ENCODE results near the gene APRT. TPM values are rescaled to one million over a fixed set of nuclear protein-coding genes. Genes with fewer than 3 reads are reported as not detected.

Gene APRT
- total RNA-seq, 1 experiment from 2014 or later = 134 TPM

DNA sequence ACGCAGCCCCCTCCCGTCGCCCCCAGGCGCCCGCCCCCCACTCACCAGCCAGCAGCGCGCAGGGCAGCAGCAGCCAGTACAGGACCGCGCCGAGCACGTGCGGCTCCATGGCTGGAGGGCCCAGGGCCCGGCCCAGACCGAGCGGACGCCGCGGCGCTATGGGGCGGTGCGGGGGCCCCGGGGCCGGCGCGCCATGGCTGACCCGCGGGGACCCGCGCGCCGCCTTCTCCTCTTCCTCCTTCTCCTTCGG lies 26.9 kb downstream of the APRT start:
- intact Hi-C loops (cut with micrococcal nuclease; ENCODE audit: unreplicated experiment) = loop anchor here (1.0 kb wide), 1 partner anchor 47 kb away; no protein-coding TSS in a partner anchor
- ChIA-PET POLR2A (ENCODE audit: low non-redundant PET) (interaction anchor here (1.0 kb wide), 1 partner anchor 13 kb away, joined by 5 read pairs; no protein-coding TSS in a partner anchor), CTCF (interaction anchor here (0.5 to 2.5 kb wide), 5 partner anchors 12 to 193 kb away, joined by 3 to 24 read pairs (median 4); no protein-coding TSS in a partner anchor)
- TF ChIP-seq, protein P1, sequence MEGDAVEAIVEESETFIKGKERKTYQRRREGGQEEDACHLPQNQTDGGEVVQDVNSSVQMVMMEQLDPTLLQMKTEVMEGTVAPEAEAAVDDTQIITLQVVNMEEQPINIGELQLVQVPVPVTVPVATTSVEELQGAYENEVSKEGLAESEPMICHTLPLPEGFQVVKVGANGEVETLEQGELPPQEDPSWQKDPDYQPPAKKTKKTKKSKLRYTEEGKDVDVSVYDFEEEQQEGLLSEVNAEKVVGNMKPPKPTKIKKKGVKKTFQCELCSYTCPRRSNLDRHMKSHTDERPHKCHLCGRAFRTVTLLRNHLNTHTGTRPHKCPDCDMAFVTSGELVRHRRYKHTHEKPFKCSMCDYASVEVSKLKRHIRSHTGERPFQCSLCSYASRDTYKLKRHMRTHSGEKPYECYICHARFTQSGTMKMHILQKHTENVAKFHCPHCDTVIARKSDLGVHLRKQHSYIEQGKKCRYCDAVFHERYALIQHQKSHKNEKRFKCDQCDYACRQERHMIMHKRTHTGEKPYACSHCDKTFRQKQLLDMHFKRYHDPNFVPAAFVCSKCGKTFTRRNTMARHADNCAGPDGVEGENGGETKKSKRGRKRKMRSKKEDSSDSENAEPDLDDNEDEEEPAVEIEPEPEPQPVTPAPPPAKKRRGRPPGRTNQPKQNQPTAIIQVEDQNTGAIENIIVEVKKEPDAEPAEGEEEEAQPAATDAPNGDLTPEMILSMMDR (conservative IDR thresholded peaks at IDR 0.05; ENCODE audit: low read depth, low read length) = no peak
- no peak for TF ChIP-seq EZH2 (IDR thresholded peaks at IDR 0.05; ENCODE audit: borderline replicate concordance, low read depth, low read length, poor library complexity, severe bottlenecking)
- H3K9me3 ChIP-seq (ENCODE audit: low read depth, low read length, poor library complexity, severe bottlenecking) = no peaks in the 10 kb centered on the region
- no peaks in the 10 kb centered on the region for H3K36me3 ChIP-seq (ENCODE audit: insufficient read depth, low read length, poor library complexity, severe bottlenecking)
- no peaks in the 10 kb centered on the region for H3K27me3 ChIP-seq (replicated peaks; ENCODE audit: insufficient read depth, low read depth, low read length, poor library complexity)
- H3K4me3 ChIP-seq (ENCODE audit: low read depth, low read length, poor library complexity, severe bottlenecking) = peak overlapping the region; percentile 74
- BruUV-seq (replicated peaks) = no TSS peak
- H3K4me1 ChIP-seq (ENCODE audit: insufficient read depth, low read length, poor library complexity, severe bottlenecking) = peaks cover 45% of the 10 kb centered on the region
- no peak for DNase-seq (ENCODE audit: low spot score)
- H3K27ac ChIP-seq (ENCODE audit: low read depth, low read length, poor library complexity, severe bottlenecking) = peak overlapping the region; percentile 95

DNA sequence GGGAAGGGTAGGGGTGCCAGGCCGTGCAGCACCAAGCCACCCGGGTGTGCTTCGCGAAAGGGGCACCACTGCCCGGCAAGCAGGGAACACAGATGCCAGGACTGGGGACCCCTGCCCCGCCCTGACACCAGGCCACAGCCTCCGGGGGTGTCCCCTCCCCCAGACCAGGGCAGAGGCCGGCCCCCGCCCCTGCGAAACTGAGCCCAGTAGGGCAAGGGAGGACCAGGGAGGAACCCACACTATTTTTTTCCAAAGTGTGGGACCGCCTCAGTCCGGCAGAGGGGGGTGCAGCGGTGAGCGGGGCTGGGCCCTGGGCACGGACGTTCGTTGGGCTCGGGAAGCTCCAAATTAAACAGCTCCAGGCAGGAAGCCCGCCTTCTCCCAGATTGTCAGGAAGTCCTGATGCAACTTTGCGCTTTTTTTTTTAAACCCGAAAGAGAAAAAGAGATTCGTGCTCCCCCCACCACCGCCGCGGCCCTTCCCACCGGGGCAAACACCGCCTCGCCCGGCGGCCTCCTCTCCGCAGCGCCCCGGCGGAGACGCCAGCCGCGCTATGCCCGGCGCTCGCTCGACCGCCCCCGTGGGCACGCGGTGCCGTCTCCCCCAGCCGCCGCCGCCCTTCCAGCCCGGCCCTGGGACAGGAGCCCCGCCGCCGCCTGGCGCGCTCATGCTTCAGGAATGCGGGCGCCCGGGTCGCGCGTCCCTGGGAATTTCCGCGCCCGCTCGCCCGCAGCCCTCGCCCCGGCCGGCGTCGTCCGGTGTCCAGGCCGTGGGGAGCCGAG lies 27.5 kb downstream of the APRT start:
- BruUV-seq (replicated peaks) = no TSS peak
- ChIA-PET CTCF (interaction anchor here (0.5 to 2.5 kb wide), 5 partner anchors 12 to 193 kb away, joined by 3 to 24 read pairs (median 4); no protein-coding TSS in a partner anchor), POLR2A (ENCODE audit: low non-redundant PET) (interaction anchor here (0.6 to 1.0 kb wide), 2 partner anchors 13 to 61 kb away, joined by 3 to 5 read pairs; no protein-coding TSS in a partner anchor)
- Histone ChIP-seq H3K27ac (ENCODE audit: low read depth, low read length, poor library complexity, severe bottlenecking) (peak overlapping the region; percentile 95), H3K9me3 (ENCODE audit: low read depth, low read length, poor library complexity, severe bottlenecking) (no peaks in the 10 kb centered on the region), H3K27me3 (replicated peaks; ENCODE audit: insufficient read depth, low read depth, low read length, poor library complexity) (no peaks in the 10 kb centered on the region), H3K4me1 (ENCODE audit: insufficient read depth, low read length, poor library complexity, severe bottlenecking) (peaks cover 50% of the 10 kb centered on the region), H3K4me3 (ENCODE audit: low read depth, low read length, poor library complexity, severe bottlenecking) (peak overlapping the region; percentile 74), H3K36me3 (ENCODE audit: insufficient read depth, low read length, poor library complexity, severe bottlenecking) (no peaks in the 10 kb centered on the region)
- DNase-seq (ENCODE audit: low spot score) = peak; percentile 84
- TF ChIP-seq EZH2 (IDR thresholded peaks at IDR 0.05; ENCODE audit: borderline replicate concordance, low read depth, low read length, poor library complexity, severe bottlenecking) = no peak
- TF ChIP-seq, protein P1 (conservative IDR thresholded peaks at IDR 0.05; ENCODE audit: low read depth, low read length) = peak; percentile 53
- intact Hi-C loops (cut with micrococcal nuclease; ENCODE audit: unreplicated experiment) = no loop called here

DNA sequence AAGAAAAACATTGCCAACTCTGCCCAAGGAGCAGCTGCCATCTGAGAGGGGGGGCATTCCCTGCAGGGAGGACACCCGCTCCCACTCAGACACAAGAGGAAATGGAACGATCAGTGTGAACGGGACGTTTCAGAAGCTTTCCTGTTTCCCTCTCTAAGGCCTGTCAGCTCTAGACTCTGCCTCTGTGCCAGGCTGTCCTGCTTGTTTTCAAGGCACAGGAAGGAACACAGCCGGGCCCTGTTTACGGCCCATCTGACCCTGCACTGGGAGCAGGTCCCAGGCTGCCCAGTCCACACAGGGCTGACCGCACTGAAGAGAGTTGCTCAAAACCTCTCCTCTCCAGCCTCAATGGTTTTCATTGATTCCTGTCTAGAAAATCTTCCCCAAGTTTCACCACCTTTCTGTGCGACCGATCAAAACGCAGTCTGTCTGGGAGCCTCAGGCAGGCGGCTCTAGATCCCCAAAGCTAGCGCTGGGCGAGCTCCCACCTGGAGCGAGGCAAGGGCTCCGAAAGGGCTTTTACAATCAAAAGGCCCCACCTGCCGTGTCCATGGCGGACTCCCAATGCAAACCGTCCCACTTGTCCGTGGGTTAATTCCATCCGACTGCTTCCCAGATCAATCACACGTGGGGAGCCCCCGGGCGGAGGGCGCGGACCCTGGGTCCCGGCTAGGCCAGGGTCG lies 28.2 kb downstream of the APRT start:
- H3K4me3 ChIP-seq (ENCODE audit: low read depth, low read length, poor library complexity, severe bottlenecking) = peak overlapping the region; percentile 74
- CTCF ChIA-PET = interaction anchor here (1.4 to 2.5 kb wide), 2 partner anchors 13 to 46 kb away, joined by 5 to 24 read pairs; no protein-coding TSS in a partner anchor
- peaks cover 57% of the 10 kb centered on the region for H3K4me1 ChIP-seq (ENCODE audit: insufficient read depth, low read length, poor library complexity, severe bottlenecking)
- BruUV-seq (replicated peaks) = TSS peak; percentile 28
- intact Hi-C loops (cut with micrococcal nuclease; ENCODE audit: unreplicated experiment) = no loop called here
- no peaks in the 10 kb centered on the region for H3K36me3 ChIP-seq (ENCODE audit: insufficient read depth, low read length, poor library complexity, severe bottlenecking)
- H3K27me3 ChIP-seq (replicated peaks; ENCODE audit: insufficient read depth, low read depth, low read length, poor library complexity) = no peaks in the 10 kb centered on the region
- H3K27ac ChIP-seq (ENCODE audit: low read depth, low read length, poor library complexity, severe bottlenecking) = peak overlapping the region; percentile 95
- peak; percentile 41 for DNase-seq (ENCODE audit: low spot score)
- POLR2A ChIA-PET (ENCODE audit: low non-redundant PET) = interaction anchor here (0.6 to 1.0 kb wide), 3 partner anchors 12 to 61 kb away, joined by 3 to 5 read pairs (median 3); no protein-coding TSS in a partner anchor
- TF ChIP-seq EZH2 (IDR thresholded peaks at IDR 0.05; ENCODE audit: borderline replicate concordance, low read depth, low read length, poor library complexity, severe bottlenecking) = no peak
- TF ChIP-seq, protein P1 (conservative IDR thresholded peaks at IDR 0.05; ENCODE audit: low read depth, low read length) = no peak
- H3K9me3 ChIP-seq (ENCODE audit: low read depth, low read length, poor library complexity, severe bottlenecking) = no peaks in the 10 kb centered on the region
